Activated CD4-positive, CD25-positive, alpha-beta regulatory T cell (primary cell): ENCODE measurements around the gene ARID5A.

ENCODE experiments used
- DNase-seq, 4 experiments: peaks; one replicate each; lab custom pipeline; 2025; lab: John Stamatoyannopoulos, UW

Gene ARID5A

GRCh38 chr2:96601382-96602292, 65.1 kb downstream of the ARID5A start:
- no peak for DNase-seq
